HEK293 (cell line): Measurements from ENCODE around the gene PRRT2.

Source experiments
- CTCF ChIA-PET: fragments of 350-600 bp; formaldehyde crosslinking; extraction: SDS; loops from one replicate; lab custom pipeline; 2021; ENCODE audit warnings: antibody characterized with exemption; lab: Yijun Ruan, JAX
- POLR2A ChIA-PET: fragments of 300-600 bp; formaldehyde crosslinking; extraction: SDS; loops from one replicate; lab custom pipeline; 2020; ENCODE audit warnings: antibody characterized with exemption, inconsistent platforms; lab: Yijun Ruan, JAX
- H3K27ac ChIP-seq: fragments of 200-500 bp; sonication (Bioruptor generic); 2 replicates; pipeline ENCODE4 v1.5.1; 2014; ENCODE audit warnings: low read depth, low read length, control low read depth, inconsistent platforms; ENCODE audit errors: extremely low read depth
- H3K36me3 ChIP-seq, 2 experiments: fragments of 200-500 bp in 1 of 2; sonication (Bioruptor generic) in 1 of 2; 1 replicate in 1 of 2; 2 replicates in 1 of 2; pipeline ENCODE4 v1.5.1; 2014 to 2017; ENCODE audit warnings: inconsistent platforms in 2 of 2, low read length in 2 of 2; ENCODE audit not compliant: control insufficient read depth in 2 of 2, insufficient read depth in 1 of 2
- H3K4me1 ChIP-seq: fragments of 200-500 bp; sonication (Bioruptor generic); 2 replicates; pipeline ENCODE4 v1.5.1; 2014; ENCODE audit warnings: mild to moderate bottlenecking, low read length, inconsistent platforms; ENCODE audit not compliant: control insufficient read depth, insufficient read depth
- H3K4me3 ChIP-seq: 2 replicates; pipeline ENCODE4 v1.5.1; 2011; ENCODE audit warnings: low read depth, mild to moderate bottlenecking, control low read depth, low read length, moderate library complexity
- H3K9me3 ChIP-seq: fragments of 200-500 bp; sonication (Bioruptor generic); 2 replicates; pipeline ENCODE4 v1.5.1; 2014; ENCODE audit warnings: low read depth, low read length, inconsistent platforms; ENCODE audit not compliant: control insufficient read depth, insufficient read depth
- SP3 ChIP-seq: fragments of 450-650 bp; formaldehyde crosslinking; IDR thresholded peaks from 2 replicates; pipeline ENCODE4 v1.5.1; 2016; ENCODE audit warnings: missing biosample characterization, missing genetic modification characterization
- TCF7L2 ChIP-seq: IDR thresholded peaks from 2 replicates; pipeline ENCODE4 v1.6.1; 2011; ENCODE audit warnings: low read depth, mild to moderate bottlenecking, inconsistent platforms, low read length, moderate library complexity, borderline replicate concordance
- ZNF146 ChIP-seq: fragments of 450-650 bp; formaldehyde crosslinking; IDR thresholded peaks from 2 replicates; pipeline ENCODE4 v1.5.1; 2016; ENCODE audit warnings: missing biosample characterization, missing genetic modification characterization
- ZNF214 ChIP-seq: fragments of 450-650 bp; formaldehyde crosslinking; IDR thresholded peaks from 2 replicates; pipeline ENCODE4 v1.5.1; 2017; ENCODE audit warnings: missing biosample characterization, mild to moderate bottlenecking, missing genetic modification characterization, borderline replicate concordance
- ZNF221 ChIP-seq: fragments of 450-650 bp; formaldehyde crosslinking; IDR thresholded peaks from 2 replicates; pipeline ENCODE4 v1.5.1; 2017; ENCODE audit warnings: missing biosample characterization, missing genetic modification characterization, borderline replicate concordance
- ZNF23 ChIP-seq: fragments of 450-650 bp; formaldehyde crosslinking; IDR thresholded peaks from 2 replicates; pipeline ENCODE4 v1.5.1; 2016; ENCODE audit warnings: missing biosample characterization, missing genetic modification characterization, borderline replicate concordance
- ZNF302 ChIP-seq: fragments of 450-650 bp; formaldehyde crosslinking; IDR thresholded peaks from 2 replicates; pipeline ENCODE4 v1.5.1; 2016; ENCODE audit warnings: missing biosample characterization, missing genetic modification characterization, low read depth
- ZNF311 ChIP-seq: fragments of 450-650 bp; formaldehyde crosslinking; IDR thresholded peaks from 2 replicates; pipeline ENCODE4 v1.5.1; 2017; ENCODE audit warnings: missing biosample characterization, missing genetic modification characterization, borderline replicate concordance
- ZNF473 ChIP-seq: fragments of 450-650 bp; formaldehyde crosslinking; IDR thresholded peaks from 2 replicates; pipeline ENCODE4 v1.5.1; 2017; ENCODE audit warnings: missing biosample characterization, missing genetic modification characterization
- ZNF791 ChIP-seq: fragments of 450-650 bp; formaldehyde crosslinking; IDR thresholded peaks from 2 replicates; pipeline ENCODE4 v1.5.1; 2016; ENCODE audit warnings: missing biosample characterization, missing genetic modification characterization
- ZSCAN23 ChIP-seq: fragments of 450-650 bp; formaldehyde crosslinking; IDR thresholded peaks from 2 replicates; pipeline ENCODE4 v1.5.1; 2016; ENCODE audit warnings: missing biosample characterization, missing genetic modification characterization
- TF ChIP-seq, protein P1 (sequence below): fragments of 450-650 bp; formaldehyde crosslinking; IDR thresholded peaks from 2 replicates; pipeline ENCODE4 v1.5.1; 2016; ENCODE audit warnings: missing biosample characterization, missing genetic modification characterization
- TF ChIP-seq, protein P2 (sequence below): fragments of 450-650 bp; formaldehyde crosslinking; IDR thresholded peaks from 2 replicates; pipeline ENCODE4 v1.5.1; 2016; ENCODE audit warnings: missing biosample characterization, missing genetic modification characterization, borderline replicate concordance
- TF ChIP-seq, protein P3 (sequence below): fragments of 450-650 bp; IDR thresholded peaks from 2 replicates; pipeline ENCODE4 v1.5.1; 2018; ENCODE audit warnings: missing biosample characterization, missing genetic modification characterization
- TF ChIP-seq, protein P4 (sequence below): fragments of 450-650 bp; formaldehyde crosslinking; IDR thresholded peaks from 2 replicates; pipeline ENCODE4 v1.5.1; 2016; ENCODE audit warnings: missing biosample characterization, missing genetic modification characterization
- TF ChIP-seq, protein P5 (sequence below): fragments of 450-650 bp; formaldehyde crosslinking; conservative IDR thresholded peaks from 2 replicates; pipeline ENCODE4 v1.5.1; 2016; ENCODE audit warnings: low read depth, missing biosample characterization, missing genetic modification characterization
- TF ChIP-seq, protein P6 (sequence below): fragments of 450-650 bp; formaldehyde crosslinking; IDR thresholded peaks from 2 replicates; pipeline ENCODE4 v1.5.1; 2016; ENCODE audit warnings: missing biosample characterization, missing genetic modification characterization
- TF ChIP-seq, protein P7 (sequence below): fragments of 450-650 bp; formaldehyde crosslinking; IDR thresholded peaks from 2 replicates; pipeline ENCODE4 v1.5.1; 2016; ENCODE audit warnings: missing biosample characterization, missing genetic modification characterization

PRRT2 gene

DNA sequence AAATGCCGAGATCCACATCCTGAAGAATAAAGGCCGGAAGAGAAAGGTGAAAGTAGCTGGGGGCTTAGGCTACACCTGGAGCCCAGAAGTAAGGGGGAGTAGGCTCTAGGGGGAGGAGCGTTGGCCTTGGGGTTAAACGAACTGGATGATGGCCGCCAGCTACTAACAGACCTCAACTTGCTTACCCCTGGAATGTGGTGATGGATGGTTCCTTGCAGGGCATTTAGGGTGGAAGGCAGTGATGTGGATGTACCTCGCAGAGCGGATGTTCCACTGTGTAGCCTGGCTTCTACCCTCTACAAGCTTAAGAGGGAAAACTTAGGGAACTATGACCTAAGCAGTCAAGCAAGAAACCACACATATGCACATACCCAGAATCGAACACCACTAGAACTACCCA is 8.0 kb upstream of the PRRT2 start:
- CTCF ChIA-PET: interaction anchor here (0.6 to 3.4 kb wide), 11 partner anchors 12 to 1182 kb away, joined by 3 to 28 read pairs (median 3); partner anchors contain the start of genes ALDOA, HSD3B7, KIF22 and PAGR1
- Histone ChIP-seq H3K4me3 (no peak overlapping the region), H3K27ac (peak overlapping the region; percentile 100; the same call in 1 of the 2 replicates), H3K9me3 (no peaks in the 10 kb centered on the region), H3K4me1 (peaks cover 11% of the 10 kb centered on the region), H3K36me3 (peaks cover 9 to 67% of the 10 kb centered on the region in 2 experiments; a peak in 2 of 3 replicates)
- POLR2A ChIA-PET: interaction anchor here (0.6 to 2.5 kb wide), 15 partner anchors 8 to 1243 kb away, joined by 3 to 18 read pairs (median 3); partner anchors contain the start of genes ALDOA, KIF22, PAGR1 and STX4
- TF ChIP-seq, protein P1, sequence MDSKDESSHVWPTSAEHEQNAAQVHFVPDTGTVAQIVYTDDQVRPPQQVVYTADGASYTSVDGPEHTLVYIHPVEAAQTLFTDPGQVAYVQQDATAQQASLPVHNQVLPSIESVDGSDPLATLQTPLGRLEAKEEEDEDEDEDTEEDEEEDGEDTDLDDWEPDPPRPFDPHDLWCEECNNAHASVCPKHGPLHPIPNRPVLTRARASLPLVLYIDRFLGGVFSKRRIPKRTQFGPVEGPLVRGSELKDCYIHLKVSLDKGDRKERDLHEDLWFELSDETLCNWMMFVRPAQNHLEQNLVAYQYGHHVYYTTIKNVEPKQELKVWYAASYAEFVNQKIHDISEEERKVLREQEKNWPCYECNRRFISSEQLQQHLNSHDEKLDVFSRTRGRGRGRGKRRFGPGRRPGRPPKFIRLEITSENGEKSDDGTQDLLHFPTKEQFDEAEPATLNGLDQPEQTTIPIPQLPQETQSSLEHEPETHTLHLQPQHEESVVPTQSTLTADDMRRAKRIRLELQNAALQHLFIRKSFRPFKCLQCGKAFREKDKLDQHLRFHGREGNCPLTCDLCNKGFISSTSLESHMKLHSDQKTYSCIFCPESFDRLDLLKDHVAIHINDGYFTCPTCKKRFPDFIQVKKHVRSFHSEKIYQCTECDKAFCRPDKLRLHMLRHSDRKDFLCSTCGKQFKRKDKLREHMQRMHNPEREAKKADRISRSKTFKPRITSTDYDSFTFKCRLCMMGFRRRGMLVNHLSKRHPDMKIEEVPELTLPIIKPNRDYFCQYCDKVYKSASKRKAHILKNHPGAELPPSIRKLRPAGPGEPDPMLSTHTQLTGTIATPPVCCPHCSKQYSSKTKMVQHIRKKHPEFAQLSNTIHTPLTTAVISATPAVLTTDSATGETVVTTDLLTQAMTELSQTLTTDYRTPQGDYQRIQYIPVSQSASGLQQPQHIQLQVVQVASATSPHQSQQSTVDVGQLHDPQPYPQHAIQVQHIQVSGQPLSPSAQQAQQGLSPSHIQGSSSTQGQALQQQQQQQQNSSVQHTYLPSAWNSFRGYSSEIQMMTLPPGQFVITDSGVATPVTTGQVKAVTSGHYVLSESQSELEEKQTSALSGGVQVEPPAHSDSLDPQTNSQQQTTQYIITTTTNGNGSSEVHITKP (tag by site-specific recombination): no peak
- TF ChIP-seq ZSCAN23 (tag by site-specific recombination): no peak
- no peak for TF ChIP-seq TCF7L2
- TF ChIP-seq, protein P2, sequence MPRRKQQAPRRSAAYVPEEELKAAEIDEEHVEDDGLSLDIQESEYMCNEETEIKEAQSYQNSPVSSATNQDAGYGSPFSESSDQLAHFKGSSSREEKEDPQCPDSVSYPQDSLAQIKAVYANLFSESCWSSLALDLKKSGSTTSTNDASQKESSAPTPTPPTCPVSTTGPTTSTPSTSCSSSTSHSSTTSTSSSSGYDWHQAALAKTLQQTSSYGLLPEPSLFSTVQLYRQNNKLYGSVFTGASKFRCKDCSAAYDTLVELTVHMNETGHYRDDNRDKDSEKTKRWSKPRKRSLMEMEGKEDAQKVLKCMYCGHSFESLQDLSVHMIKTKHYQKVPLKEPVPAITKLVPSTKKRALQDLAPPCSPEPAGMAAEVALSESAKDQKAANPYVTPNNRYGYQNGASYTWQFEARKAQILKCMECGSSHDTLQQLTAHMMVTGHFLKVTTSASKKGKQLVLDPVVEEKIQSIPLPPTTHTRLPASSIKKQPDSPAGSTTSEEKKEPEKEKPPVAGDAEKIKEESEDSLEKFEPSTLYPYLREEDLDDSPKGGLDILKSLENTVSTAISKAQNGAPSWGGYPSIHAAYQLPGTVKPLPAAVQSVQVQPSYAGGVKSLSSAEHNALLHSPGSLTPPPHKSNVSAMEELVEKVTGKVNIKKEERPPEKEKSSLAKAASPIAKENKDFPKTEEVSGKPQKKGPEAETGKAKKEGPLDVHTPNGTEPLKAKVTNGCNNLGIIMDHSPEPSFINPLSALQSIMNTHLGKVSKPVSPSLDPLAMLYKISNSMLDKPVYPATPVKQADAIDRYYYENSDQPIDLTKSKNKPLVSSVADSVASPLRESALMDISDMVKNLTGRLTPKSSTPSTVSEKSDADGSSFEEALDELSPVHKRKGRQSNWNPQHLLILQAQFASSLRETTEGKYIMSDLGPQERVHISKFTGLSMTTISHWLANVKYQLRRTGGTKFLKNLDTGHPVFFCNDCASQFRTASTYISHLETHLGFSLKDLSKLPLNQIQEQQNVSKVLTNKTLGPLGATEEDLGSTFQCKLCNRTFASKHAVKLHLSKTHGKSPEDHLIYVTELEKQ (tag by site-specific recombination): no peak
- TF ChIP-seq ZNF146 (tag by site-specific recombination): 0 out of 2 replicates have a peak, but pooled peaks have one; percentile 3
- no peak for TF ChIP-seq ZNF311 (tag by site-specific recombination)
- TF ChIP-seq, protein P3, sequence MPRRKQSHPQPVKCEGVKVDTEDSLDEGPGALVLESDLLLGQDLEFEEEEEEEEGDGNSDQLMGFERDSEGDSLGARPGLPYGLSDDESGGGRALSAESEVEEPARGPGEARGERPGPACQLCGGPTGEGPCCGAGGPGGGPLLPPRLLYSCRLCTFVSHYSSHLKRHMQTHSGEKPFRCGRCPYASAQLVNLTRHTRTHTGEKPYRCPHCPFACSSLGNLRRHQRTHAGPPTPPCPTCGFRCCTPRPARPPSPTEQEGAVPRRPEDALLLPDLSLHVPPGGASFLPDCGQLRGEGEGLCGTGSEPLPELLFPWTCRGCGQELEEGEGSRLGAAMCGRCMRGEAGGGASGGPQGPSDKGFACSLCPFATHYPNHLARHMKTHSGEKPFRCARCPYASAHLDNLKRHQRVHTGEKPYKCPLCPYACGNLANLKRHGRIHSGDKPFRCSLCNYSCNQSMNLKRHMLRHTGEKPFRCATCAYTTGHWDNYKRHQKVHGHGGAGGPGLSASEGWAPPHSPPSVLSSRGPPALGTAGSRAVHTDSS (tag by site-specific recombination): no peak
- TF ChIP-seq, protein P4, sequence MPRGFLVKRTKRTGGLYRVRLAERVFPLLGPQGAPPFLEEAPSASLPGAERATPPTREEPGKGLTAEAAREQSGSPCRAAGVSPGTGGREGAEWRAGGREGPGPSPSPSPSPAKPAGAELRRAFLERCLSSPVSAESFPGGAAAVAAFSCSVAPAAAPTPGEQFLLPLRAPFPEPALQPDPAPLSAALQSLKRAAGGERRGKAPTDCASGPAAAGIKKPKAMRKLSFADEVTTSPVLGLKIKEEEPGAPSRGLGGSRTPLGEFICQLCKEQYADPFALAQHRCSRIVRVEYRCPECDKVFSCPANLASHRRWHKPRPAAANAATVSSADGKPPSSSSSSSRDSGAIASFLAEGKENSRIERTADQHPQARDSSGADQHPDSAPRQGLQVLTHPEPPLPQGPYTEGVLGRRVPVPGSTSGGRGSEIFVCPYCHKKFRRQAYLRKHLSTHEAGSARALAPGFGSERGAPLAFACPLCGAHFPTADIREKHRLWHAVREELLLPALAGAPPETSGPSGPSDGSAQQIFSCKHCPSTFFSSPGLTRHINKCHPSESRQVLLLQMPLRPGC (tag by site-specific recombination): 0 out of 2 replicates have a peak, but pooled peaks have one; percentile 15
- TF ChIP-seq ZNF791: no peak
- no peak for TF ChIP-seq ZNF302 (tag by site-specific recombination)
- TF ChIP-seq SP3 (tag by site-specific recombination): no peak
- TF ChIP-seq ZNF473 (tag by site-specific recombination): no peak
- no peak for TF ChIP-seq ZNF214 (tag by site-specific recombination)
- TF ChIP-seq, protein P5, sequence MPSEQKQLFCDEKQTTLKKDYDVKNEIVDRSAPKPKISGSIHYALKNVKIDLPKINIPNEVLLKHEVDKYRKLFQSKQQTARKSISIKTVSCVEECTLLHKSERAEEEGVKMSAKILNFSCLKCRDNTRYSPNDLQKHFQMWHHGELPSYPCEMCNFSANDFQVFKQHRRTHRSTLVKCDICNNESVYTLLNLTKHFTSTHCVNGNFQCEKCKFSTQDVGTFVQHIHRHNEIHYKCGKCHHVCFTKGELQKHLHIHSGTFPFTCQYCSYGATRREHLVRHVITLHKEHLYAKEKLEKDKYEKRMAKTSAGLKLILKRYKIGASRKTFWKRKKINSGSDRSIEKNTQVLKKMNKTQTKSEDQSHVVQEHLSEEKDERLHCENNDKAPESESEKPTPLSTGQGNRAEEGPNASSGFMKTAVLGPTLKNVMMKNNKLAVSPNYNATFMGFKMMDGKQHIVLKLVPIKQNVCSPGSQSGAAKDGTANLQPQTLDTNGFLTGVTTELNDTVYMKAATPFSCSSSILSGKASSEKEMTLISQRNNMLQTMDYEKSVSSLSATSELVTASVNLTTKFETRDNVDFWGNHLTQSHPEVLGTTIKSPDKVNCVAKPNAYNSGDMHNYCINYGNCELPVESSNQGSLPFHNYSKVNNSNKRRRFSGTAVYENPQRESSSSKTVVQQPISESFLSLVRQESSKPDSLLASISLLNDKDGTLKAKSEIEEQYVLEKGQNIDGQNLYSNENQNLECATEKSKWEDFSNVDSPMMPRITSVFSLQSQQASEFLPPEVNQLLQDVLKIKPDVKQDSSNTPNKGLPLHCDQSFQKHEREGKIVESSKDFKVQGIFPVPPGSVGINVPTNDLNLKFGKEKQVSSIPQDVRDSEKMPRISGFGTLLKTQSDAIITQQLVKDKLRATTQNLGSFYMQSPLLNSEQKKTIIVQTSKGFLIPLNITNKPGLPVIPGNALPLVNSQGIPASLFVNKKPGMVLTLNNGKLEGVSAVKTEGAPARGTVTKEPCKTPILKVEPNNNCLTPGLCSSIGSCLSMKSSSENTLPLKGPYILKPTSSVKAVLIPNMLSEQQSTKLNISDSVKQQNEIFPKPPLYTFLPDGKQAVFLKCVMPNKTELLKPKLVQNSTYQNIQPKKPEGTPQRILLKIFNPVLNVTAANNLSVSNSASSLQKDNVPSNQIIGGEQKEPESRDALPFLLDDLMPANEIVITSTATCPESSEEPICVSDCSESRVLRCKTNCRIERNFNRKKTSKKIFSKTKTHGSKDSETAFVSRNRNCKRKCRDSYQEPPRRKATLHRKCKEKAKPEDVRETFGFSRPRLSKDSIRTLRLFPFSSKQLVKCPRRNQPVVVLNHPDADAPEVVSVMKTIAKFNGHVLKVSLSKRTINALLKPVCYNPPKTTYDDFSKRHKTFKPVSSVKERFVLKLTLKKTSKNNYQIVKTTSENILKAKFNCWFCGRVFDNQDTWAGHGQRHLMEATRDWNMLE (tag by site-specific recombination): no peak
- TF ChIP-seq, protein P6, sequence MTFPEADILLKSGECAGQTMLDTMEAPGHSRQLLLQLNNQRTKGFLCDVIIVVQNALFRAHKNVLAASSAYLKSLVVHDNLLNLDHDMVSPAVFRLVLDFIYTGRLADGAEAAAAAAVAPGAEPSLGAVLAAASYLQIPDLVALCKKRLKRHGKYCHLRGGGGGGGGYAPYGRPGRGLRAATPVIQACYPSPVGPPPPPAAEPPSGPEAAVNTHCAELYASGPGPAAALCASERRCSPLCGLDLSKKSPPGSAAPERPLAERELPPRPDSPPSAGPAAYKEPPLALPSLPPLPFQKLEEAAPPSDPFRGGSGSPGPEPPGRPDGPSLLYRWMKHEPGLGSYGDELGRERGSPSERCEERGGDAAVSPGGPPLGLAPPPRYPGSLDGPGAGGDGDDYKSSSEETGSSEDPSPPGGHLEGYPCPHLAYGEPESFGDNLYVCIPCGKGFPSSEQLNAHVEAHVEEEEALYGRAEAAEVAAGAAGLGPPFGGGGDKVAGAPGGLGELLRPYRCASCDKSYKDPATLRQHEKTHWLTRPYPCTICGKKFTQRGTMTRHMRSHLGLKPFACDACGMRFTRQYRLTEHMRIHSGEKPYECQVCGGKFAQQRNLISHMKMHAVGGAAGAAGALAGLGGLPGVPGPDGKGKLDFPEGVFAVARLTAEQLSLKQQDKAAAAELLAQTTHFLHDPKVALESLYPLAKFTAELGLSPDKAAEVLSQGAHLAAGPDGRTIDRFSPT (tag by site-specific recombination): no peak
- TF ChIP-seq, protein P7, sequence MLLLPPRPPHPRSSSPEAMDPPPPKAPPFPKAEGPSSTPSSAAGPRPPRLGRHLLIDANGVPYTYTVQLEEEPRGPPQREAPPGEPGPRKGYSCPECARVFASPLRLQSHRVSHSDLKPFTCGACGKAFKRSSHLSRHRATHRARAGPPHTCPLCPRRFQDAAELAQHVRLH (tag by site-specific recombination): no peak
- TF ChIP-seq ZNF23 (tag by site-specific recombination): no peak
- no peak for TF ChIP-seq ZNF221 (tag by site-specific recombination)
